Testis (tissue), 3 donors: ENCODE data around the gene EEF2KMT. TPM values are rescaled to one million over a fixed set of nuclear protein-coding genes. Genes with fewer than 3 reads are reported as not detected.
A peak's percentile ranks its signal among the peaks of the same experiment; 100 is the strongest.
"Not testable (repeated sequence)": the region's sequence is repeated elsewhere in the genome, so short reads cannot be mapped to it uniquely, and the experiment has no call there.

Experiments used
- DNase-seq: peaks from one replicate; pipeline ENCODE4 v3.0.0-alpha.2; 2019
- H3K27ac ChIP-seq, 2 donors: fragments of 200-600 bp; sonication (generic); one replicate each; pipeline ENCODE4 v1.5.1; 2019
- H3K27me3 ChIP-seq: fragments of 200-600 bp; sonication (generic); one replicate; pipeline ENCODE4 v1.5.1; 2019
- H3K36me3 ChIP-seq: fragments of 200-600 bp; sonication (generic); one replicate; pipeline ENCODE4 v1.5.1; 2017; ENCODE audit warnings: low read depth; ENCODE audit errors: missing control alignments
- H3K4me1 ChIP-seq: fragments of 200-600 bp; sonication (generic); one replicate; pipeline ENCODE4 v1.5.1; 2019
- H3K4me3 ChIP-seq, 2 donors: fragments of 200-600 bp; sonication (generic); one replicate each; pipeline ENCODE4 v1.5.1; 2017 to 2019
- H3K9me3 ChIP-seq: fragments of 200-600 bp; sonication (generic); one replicate; pipeline ENCODE4 v1.5.1; 2017
- CTCF ChIP-seq, 3 experiments: fragments of 450-650 bp in 2 of 3; fragments of 200-600 bp in 1 of 3; sonication (generic) in 1 of 3; IDR thresholded peaks; one replicate each; pipeline ENCODE4 v1.5.1; 2016 to 2019; ENCODE audit warnings: antibody characterized with exemption in 3 of 3, mild to moderate bottlenecking in 2 of 3, moderate library complexity in 1 of 3
- WGBS, 2 donors: methylation state at CpG; one replicate each; pipeline ENCODE4 v1.1.5; 2018; 5-methylcytosine and 5-hydroxymethylcytosine counted together
- intact Hi-C: fragments of 100-400 bp; cut with DNase I; formaldehyde crosslinking; loops from one replicate; pipeline ENCODE4 v1.15.1; 2023; ENCODE audit warnings: low total_unique reads
- polyA plus RNA-seq: library from polyadenylated mRNA; stranded (reverse); fragments of 350-450 nt; fragmentation: Illumina TruSeq; extraction: RNeasy Lipid Tissue Mini Kit (QIAGEN cat#74804); gene quantifications from one replicate; pipeline ENCODE4 v1.2.3, GENCODE V29; 2014; ENCODE audit warnings: low read depth, low replicate concordance; ENCODE audit not compliant: insufficient read depth
- total RNA-seq, 2 donors: library from RNA; depleted of rRNA; stranded (reverse); fragments of >200 nt; gene quantifications; one replicate each; pipeline ENCODE4 v1.2.3, GENCODE V29; 2016

EEF2KMT gene
- total and polyA plus RNA-seq, 3 donors from 2014 or later, result 20.3 to 36.7 (median 20.6) TPM

DNA sequence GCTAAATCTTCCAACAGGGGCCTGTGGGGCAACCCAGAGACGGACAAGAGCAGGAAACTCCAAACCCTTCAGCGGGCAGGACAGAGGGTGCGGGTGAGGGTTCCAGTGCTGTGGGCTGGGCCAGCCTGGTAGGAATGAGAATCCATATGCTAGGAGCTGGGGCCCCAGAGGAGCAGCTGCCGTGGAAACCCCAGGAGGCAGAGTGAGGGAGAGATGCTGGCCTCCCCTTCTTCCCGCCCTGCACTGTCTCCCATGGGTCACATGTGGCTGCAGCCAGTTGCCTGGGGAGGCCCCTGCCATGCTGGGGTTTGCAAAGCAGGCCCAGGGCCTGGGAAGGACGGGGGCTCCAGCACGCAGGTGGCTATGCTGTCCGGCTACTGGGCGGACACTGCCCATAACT, 4.5 kb downstream of the EEF2KMT start:
- H3K4me3 ChIP-seq, H3K9me3 ChIP-seq, H3K36me3 ChIP-seq, DNase-seq, intact Hi-C loops, H3K4me1 ChIP-seq, H3K27me3 ChIP-seq, H3K27ac ChIP-seq: not testable (repeated sequence)
- WGBS, 2 donors, result 78 to 91% methylated on average over 7 to 8 of the region's 9 CpGs

DNA sequence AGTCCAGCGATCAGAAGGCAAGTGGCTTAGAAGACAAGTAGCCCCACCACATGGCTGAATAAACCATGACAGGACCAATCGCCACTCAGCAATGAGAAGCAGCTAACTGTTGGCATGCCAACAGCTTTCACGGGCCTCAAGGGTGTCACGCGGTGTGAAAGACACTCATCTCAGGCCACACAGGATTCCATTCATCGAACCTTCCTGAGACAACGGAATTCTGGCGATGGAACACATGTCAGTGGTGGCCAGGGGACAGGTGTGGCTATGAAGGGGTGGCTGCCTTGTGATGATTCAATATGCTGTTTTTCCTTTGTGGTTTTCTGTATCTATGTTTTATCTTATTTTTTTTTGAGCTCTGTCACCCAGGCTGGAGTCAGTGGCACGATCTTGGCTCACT, 7.0 kb downstream of the EEF2KMT start:
- intact Hi-C loops, H3K27me3 ChIP-seq, DNase-seq, H3K4me1 ChIP-seq, H3K36me3 ChIP-seq, H3K27ac ChIP-seq, H3K9me3 ChIP-seq, H3K4me3 ChIP-seq: not testable (repeated sequence)
- WGBS, 2 donors, result 87 to 98% methylated on average over 9 of the region's 9 CpGs

- H3K27me3 ChIP-seq, H3K9me3 ChIP-seq, H3K4me1 ChIP-seq, H3K27ac ChIP-seq, DNase-seq, H3K4me3 ChIP-seq, intact Hi-C loops, H3K36me3 ChIP-seq: not testable (repeated sequence)
- WGBS, 2 donors, result 83 to 89% methylated on average over 17 to 26 of the region's 26 CpGs
Observed at GRCh38 chr16:5089911-5090555, 7.6 kb downstream of the EEF2KMT start.

GRCh38 chr16:5088936-5089335, 8.7 kb downstream of the EEF2KMT start:
- H3K36me3 ChIP-seq, H3K27me3 ChIP-seq, H3K4me3 ChIP-seq, H3K9me3 ChIP-seq, DNase-seq, intact Hi-C loops, H3K4me1 ChIP-seq, H3K27ac ChIP-seq: not testable (repeated sequence)
- 90 to 94% methylated on average over 7 to 15 of the region's 17 CpGs for WGBS, 2 donors

DNA sequence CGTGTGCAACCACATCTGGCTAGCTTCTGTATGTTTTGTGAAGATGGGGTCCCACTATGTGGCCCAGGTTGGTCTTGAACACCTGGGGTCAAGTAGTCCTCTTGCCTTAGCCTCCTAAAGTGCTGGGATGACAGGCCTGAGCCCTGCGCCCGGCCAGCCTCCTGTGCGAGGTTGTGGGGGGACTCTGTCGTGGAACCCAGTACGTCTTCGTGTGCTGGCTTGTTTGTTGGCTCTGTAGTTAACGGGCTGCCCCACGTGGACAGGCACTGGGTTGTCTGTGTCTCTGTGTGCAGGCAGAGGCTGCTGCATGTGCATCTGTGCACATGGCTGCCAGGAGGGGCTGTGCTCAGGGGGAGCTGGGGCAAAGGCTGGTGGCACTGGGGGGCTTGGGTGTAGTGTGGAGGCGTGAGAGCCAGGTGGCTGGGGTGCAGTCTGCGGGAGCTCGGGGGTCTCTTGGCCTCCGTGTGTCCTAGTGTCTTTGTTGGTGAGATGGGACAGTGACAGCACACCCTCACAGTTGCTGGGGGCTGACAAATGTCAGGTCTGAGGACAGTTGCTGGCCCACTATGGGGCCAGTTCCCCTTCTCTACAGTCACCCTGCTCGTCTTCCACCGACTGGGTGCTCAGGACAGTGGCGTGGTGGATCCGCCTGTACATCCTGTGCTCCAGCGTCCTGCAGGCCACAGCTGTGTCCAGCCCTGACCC, 9.4 kb downstream of the EEF2KMT start:
- H3K4me1 ChIP-seq, H3K36me3 ChIP-seq, H3K27ac ChIP-seq, intact Hi-C loops, DNase-seq, H3K27me3 ChIP-seq, H3K4me3 ChIP-seq, H3K9me3 ChIP-seq: not testable (repeated sequence)
- 91 to 92% methylated on average over 10 to 18 of the region's 18 CpGs for WGBS, 2 donors

- DNase-seq, intact Hi-C loops, H3K27me3 ChIP-seq, H3K36me3 ChIP-seq, H3K9me3 ChIP-seq, H3K4me1 ChIP-seq, H3K4me3 ChIP-seq, H3K27ac ChIP-seq: not testable (repeated sequence)
- 88 to 97% methylated on average over 11 of the region's 11 CpGs for WGBS, 2 donors
Observed at GRCh38 chr16:5085716-5086115, 11.9 kb downstream of the EEF2KMT start.

DNA sequence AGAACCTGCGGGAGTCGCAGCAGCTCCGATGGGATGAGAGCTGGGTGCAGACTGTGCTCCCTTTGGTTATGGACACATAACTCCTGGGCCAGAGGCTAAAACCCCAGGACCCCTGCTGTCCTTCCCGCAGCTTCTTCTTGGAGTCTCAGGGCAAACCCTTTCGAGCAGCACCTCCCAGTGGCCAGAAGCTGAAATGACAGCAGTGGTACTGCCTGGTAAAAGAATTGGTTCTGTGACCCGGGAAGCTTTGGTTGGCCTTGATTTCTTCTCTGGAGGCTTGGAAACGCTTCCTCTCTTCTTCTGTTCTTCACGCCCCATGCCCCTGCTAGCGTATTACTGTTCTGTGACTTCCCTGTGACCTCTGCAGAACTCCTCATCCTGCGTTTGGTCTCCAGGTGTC, 12.8 kb downstream of the EEF2KMT start:
- H3K4me3 ChIP-seq, H3K4me1 ChIP-seq, intact Hi-C loops, H3K27ac ChIP-seq, H3K27me3 ChIP-seq, H3K36me3 ChIP-seq, H3K9me3 ChIP-seq: not testable (repeated sequence)
- TF ChIP-seq CTCF (IDR thresholded peaks at IDR 0.05), result peak in 2 of 3 experiments; percentile 45 to 55
- WGBS, 2 donors, result 71 to 77% methylated on average over 8 to 10 of the region's 10 CpGs
- DNase-seq, result peak; percentile 62

DNA sequence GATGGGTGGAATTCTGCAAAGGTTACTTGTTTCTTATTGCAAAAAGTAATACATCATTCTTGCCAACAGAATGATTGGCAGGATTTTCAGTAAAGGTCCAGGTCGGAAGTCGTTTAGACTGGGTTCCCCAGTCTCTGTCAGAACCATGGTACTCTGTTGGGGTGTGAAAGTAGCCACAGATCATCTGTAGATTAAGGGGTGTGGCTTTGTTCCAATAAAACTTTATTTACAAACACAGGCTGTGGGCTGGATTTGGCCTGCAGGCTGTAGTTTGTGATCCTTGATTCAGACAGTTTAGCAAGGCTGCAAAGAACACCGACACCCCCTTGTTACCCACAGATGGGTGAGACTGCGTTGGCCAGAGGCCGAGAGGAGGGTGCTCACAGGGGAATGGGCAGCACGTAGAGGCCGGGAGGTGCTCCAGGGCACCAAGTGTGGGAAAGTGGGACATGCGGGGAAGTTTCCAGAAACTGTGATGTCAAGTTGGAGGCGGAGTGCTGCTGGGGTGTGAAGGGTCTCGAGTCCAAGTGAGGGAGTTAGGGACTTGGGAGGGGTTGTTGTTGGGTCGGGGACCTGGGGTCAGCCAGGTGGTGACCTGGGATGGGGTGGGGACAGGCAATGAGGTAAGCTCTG, 13.4 kb downstream of the EEF2KMT start:
- H3K27me3 ChIP-seq, H3K4me1 ChIP-seq, H3K36me3 ChIP-seq, intact Hi-C loops, H3K27ac ChIP-seq, DNase-seq, H3K4me3 ChIP-seq, H3K9me3 ChIP-seq: not testable (repeated sequence)
- 75 to 88% methylated on average over 11 of the region's 11 CpGs for WGBS, 2 donors

DNA sequence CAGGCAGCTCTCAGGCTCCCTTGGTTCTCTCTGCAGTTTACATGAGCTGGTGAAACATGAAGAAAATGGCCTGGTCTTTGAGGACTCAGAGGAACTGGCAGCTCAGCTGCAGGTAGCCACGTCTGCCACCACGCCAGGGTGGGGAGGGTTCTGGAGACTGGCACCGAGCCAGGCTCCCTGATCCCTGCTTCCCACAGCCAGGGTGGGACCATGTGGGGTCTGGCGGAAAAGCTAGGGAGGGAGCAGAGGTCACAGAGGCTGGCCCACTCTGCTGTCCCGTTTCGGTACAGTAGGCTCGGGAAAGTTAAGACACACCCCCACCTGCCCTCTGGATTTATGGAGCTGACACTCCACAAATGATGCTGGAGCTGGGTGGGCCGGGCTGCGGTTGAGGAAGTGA, 13.9 kb downstream of the EEF2KMT start:
- H3K27ac ChIP-seq, H3K9me3 ChIP-seq, H3K4me1 ChIP-seq, H3K4me3 ChIP-seq, H3K36me3 ChIP-seq, intact Hi-C loops, DNase-seq, H3K27me3 ChIP-seq: not testable (repeated sequence)
- 83 to 93% methylated on average over 9 of the region's 9 CpGs for WGBS, 2 donors

DNA sequence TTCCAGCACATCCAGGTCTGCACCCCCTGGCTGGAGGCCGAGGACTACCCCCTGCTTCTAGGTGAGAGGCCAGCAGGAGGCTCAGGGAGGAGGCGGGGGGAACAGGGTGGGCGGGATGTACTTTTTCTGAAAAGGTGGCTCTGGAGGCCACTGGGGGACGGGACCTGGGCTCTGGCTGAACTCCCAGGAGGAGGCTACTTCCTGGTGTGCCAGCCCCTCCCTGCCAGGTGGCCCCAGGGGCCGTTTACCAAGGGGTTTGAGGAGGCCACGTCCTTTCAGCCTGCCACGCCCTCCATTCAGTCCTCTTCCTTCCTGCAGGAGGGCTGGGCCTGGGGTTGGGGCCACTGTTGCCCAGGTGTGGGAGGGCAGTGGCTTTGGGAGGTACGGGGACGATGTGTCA, 16.6 kb downstream of the EEF2KMT start:
- H3K4me3 ChIP-seq, DNase-seq, H3K36me3 ChIP-seq, H3K4me1 ChIP-seq, H3K9me3 ChIP-seq, intact Hi-C loops, H3K27me3 ChIP-seq, H3K27ac ChIP-seq: not testable (repeated sequence)
- WGBS, 2 donors, result 83 to 86% methylated on average over 9 of the region's 9 CpGs

GRCh38 chr16:5080461-5080860, 17.1 kb downstream of the EEF2KMT start:
- H3K36me3 ChIP-seq, intact Hi-C loops, H3K9me3 ChIP-seq, H3K27me3 ChIP-seq, H3K4me1 ChIP-seq, H3K27ac ChIP-seq, DNase-seq, H3K4me3 ChIP-seq: not testable (repeated sequence)
- 87 to 91% methylated on average over 7 to 12 of the region's 12 CpGs for WGBS, 2 donors
